Measurements from ENCODE around the gene CRISP2.

DNA sequence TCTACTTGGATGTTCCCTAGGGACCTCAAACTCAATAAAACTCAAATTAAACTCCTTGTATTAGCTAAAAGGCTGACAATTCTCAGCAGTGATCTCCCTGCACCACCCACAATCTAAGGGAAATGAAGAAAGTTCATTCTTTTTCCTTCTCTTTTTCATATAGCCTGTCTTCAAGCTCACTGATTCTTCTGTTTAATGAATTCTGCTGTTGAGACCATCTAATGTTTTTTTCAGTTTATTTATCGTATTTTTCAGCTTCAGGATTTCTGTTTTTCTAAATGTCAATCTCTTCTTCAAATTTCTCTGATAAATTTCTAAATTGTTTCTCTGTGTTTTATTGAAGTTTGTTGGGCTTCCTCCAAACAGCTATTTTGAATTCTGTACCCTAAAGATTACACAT lies 19.8 kb downstream of the CRISP2 start:
- TF ChIP-seq, protein P1, sequence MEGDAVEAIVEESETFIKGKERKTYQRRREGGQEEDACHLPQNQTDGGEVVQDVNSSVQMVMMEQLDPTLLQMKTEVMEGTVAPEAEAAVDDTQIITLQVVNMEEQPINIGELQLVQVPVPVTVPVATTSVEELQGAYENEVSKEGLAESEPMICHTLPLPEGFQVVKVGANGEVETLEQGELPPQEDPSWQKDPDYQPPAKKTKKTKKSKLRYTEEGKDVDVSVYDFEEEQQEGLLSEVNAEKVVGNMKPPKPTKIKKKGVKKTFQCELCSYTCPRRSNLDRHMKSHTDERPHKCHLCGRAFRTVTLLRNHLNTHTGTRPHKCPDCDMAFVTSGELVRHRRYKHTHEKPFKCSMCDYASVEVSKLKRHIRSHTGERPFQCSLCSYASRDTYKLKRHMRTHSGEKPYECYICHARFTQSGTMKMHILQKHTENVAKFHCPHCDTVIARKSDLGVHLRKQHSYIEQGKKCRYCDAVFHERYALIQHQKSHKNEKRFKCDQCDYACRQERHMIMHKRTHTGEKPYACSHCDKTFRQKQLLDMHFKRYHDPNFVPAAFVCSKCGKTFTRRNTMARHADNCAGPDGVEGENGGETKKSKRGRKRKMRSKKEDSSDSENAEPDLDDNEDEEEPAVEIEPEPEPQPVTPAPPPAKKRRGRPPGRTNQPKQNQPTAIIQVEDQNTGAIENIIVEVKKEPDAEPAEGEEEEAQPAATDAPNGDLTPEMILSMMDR (IDR thresholded peaks at IDR 0.05): no peak
- no peak for TF ChIP-seq POLR2A (IDR thresholded peaks at IDR 0.05)
